HPDE6-E6E7 (cell line): ENCODE measurements around the gene CSDE1.
"Not testable (repeated sequence)": the region's sequence is repeated elsewhere in the genome, so short reads cannot be mapped to it uniquely, and the experiment has no call there.

Experiments used
- DNase-seq: peaks from one replicate; pipeline ENCODE4 v3.0.0; 2011; ENCODE audit warnings: missing footprints; ENCODE audit errors: extremely low spot score

The CSDE1 gene

GRCh38 chr1:114757455-114758255 lies at the start of gene CSDE1:
Gene CSDE1, minus strand, starts transcription at chr1:114757984. Its CDS starts 18,094 bp downstream, at chr1:114739890.
- DNase-seq: peak; percentile 93

- not testable (repeated sequence) for DNase-seq
Measured at GRCh38 chr1:114804449-114804848, 46.7 kb upstream of the CSDE1 start.

- peak; percentile 92 for DNase-seq
Measured at GRCh38 chr1:114803001-114803400, 45.2 kb upstream of the CSDE1 start.

- no peak for DNase-seq
Measured at GRCh38 chr1:114794038-114794437, 36.3 kb upstream of the CSDE1 start.

GRCh38 chr1:114790581-114790980 lies 32.8 kb upstream of the CSDE1 start:
- not testable (repeated sequence) for DNase-seq

- not testable (repeated sequence) for DNase-seq
Measured at GRCh38 chr1:114786440-114786839, 28.7 kb upstream of the CSDE1 start.

GRCh38 chr1:114782476-114782875 lies 24.7 kb upstream of the CSDE1 start:
- no peak for DNase-seq

- DNase-seq: peak; percentile 94
Measured at GRCh38 chr1:114780344-114781226, 22.8 kb upstream of the CSDE1 start, which contains the start of gene SIKE1. Gene SIKE1, minus strand, starts transcription at chr1:114780685. Its CDS starts 78 bp downstream, at chr1:114780607.

GRCh38 chr1:114779722-114780121 lies 21.9 kb upstream of the CSDE1 start:
- DNase-seq: no peak

GRCh38 chr1:114776726-114777125 lies 18.9 kb upstream of the CSDE1 start:
- not testable (repeated sequence) for DNase-seq

GRCh38 chr1:114771992-114772391 lies 14.2 kb upstream of the CSDE1 start:
- no peak for DNase-seq

- DNase-seq: no peak
Measured at GRCh38 chr1:114770989-114771388, 13.2 kb upstream of the CSDE1 start.

GRCh38 chr1:114764689-114765088 lies 6.9 kb upstream of the CSDE1 start:
- DNase-seq: no peak

GRCh38 chr1:114758256-114758832 lies 560 bp upstream of the CSDE1 start:
- peak; percentile 9 for DNase-seq

GRCh38 chr1:114756949-114757454 lies 782 bp downstream of the CSDE1 start:
- peak; percentile 45 for DNase-seq

- DNase-seq: peak; percentile 9
Measured at GRCh38 chr1:114756009-114756892, 1.5 kb downstream of the CSDE1 start.

- no peak for DNase-seq
Measured at GRCh38 chr1:114755006-114755931, 2.5 kb downstream of the CSDE1 start.

GRCh38 chr1:114753702-114754101 lies 4.1 kb downstream of the CSDE1 start:
- DNase-seq: not testable (repeated sequence)

- no peak for DNase-seq
Measured at GRCh38 chr1:114753143-114753542, 4.6 kb downstream of the CSDE1 start.

- DNase-seq: no peak
Measured at GRCh38 chr1:114750780-114751179, 7.0 kb downstream of the CSDE1 start.
